Measurements from ENCODE around the gene ACADL. TPM values are rescaled to one million over a fixed set of nuclear protein-coding genes. Genes with fewer than 3 reads are reported as not detected.
A peak's percentile ranks its signal among the peaks of the same experiment; 100 is the strongest.

ACADL gene
- total RNA-seq, 1 experiment from 2014 or later = not detected

- Histone ChIP-seq H4K20me1 (ENCODE audit: insufficient read depth) (no peaks in the 10 kb centered on the region), H3K36me3 (ENCODE audit: control insufficient read depth in 1 of 2, insufficient read depth in 2 of 2, low read length in 2 of 2) (no peaks in the 10 kb centered on the region), H3K4me1 (ENCODE audit: control insufficient read depth in 1 of 2, insufficient read depth in 2 of 2, low read length in 2 of 2) (peaks cover 23 to 44% of the 10 kb centered on the region in 2 experiments), H3K4me3 (replicated peaks in 1 of 2; ENCODE audit: low read depth in 1 of 2, low read length in 2 of 2) (peak overlapping the region; percentile 68 to 72), H3K4me2 (ENCODE audit: low read length) (peak overlapping the region; percentile 82), H3K79me2 (ENCODE audit: insufficient read depth, low read length) (peaks cover 13% of the 10 kb centered on the region; the same call in 1 of the 2 replicates), H2AFZ (ENCODE audit: low read depth, low read length, poor library complexity, severe bottlenecking) (no peak overlapping the region), H3K9me3 (ENCODE audit: control insufficient read depth in 1 of 2, insufficient read depth in 1 of 2, low read depth in 1 of 2, low read length in 2 of 2) (no peaks in the 10 kb centered on the region), H3K27me3 (ENCODE audit: insufficient read depth, low read length) (no peaks in the 10 kb centered on the region), H3K27ac (ENCODE audit: low read depth, low read length) (peak overlapping the region; percentile 57), H3K9me2 (ENCODE audit: insufficient read depth) (no peaks in the 10 kb centered on the region), H3K9ac (ENCODE audit: low read length) (peak overlapping the region; percentile 76)
- DNase-seq (ENCODE audit: low read depth, low spot score) (no peak), ATAC-seq (no peak)
- ChIA-PET CTCF (no interaction called here), POLR2A (no interaction called here), RAD21 (ENCODE audit: low non-redundant PET in 1 of 2, low total read pairs in 2 of 2, uncharacterized antibody in 2 of 2, unreplicated experiment in 2 of 2) (no interaction called here)
- TF ChIP-seq CTCF (IDR thresholded peaks at IDR 0.05 in 2 of 3, conservative IDR thresholded peaks at IDR 0.05 in 1 of 3; ENCODE audit: borderline replicate concordance in 1 of 3, insufficient read depth in 1 of 3, low read depth in 2 of 3, low read length in 2 of 3) = no peak
- no peak for TF ChIP-seq ELF1 (IDR thresholded peaks at IDR 0.05; ENCODE audit: borderline replicate concordance, low read depth)
- TF ChIP-seq SIN3A (IDR thresholded peaks at IDR 0.05; ENCODE audit: low read depth) = no peak
- no peak for TF ChIP-seq EGR1 (IDR thresholded peaks at IDR 0.05; ENCODE audit: low read depth)
- TF ChIP-seq SP1 (IDR thresholded peaks at IDR 0.05; ENCODE audit: low read depth) = no peak
- no peak for TF ChIP-seq ZFX (IDR thresholded peaks at IDR 0.05)
- TF ChIP-seq MAX (IDR thresholded peaks at IDR 0.05) = no peak
- TF ChIP-seq ATF3 (IDR thresholded peaks at IDR 0.05) = no peak
- no peak for TF ChIP-seq JUND (IDR thresholded peaks at IDR 0.05)
- no TSS peak for BruUV-seq (replicated peaks)
- intact Hi-C loops (cut with micrococcal nuclease) = loop anchor here (5.0 kb wide), 2 partner anchors 167 to 742 kb away; partner anchors contain the start of gene RPE
Observed at GRCh38 chr2:210169516-210170195, 55.6 kb downstream of the ACADL start.

Data from HCT116 (cell line).